LNCaP clone FGC (cell line): ENCODE measurements around the gene ORC4.

Source experiments
- DNase-seq: peaks from one replicate; pipeline ENCODE4 v3.0.0-alpha.2; 2011; ENCODE audit warnings: low read depth
- H3K4me3 ChIP-seq: 2 replicates; pipeline ENCODE4 v1.5.1; 2011; ENCODE audit warnings: mild to moderate bottlenecking, low read depth, low read length, control low read depth
- TF ChIP-seq, protein P1 (sequence below): IDR thresholded peaks from 2 replicates; pipeline ENCODE4 v1.5.1; 2012; ENCODE audit warnings: mild to moderate bottlenecking; ENCODE audit not compliant: control insufficient read depth, insufficient read depth; ENCODE audit errors: extremely low read depth

The ORC4 gene

GRCh38 chr2:147937744-147938349, 82.7 kb downstream of the ORC4 start:
- no peak overlapping the region for H3K4me3 ChIP-seq
- DNase-seq = no peak
- TF ChIP-seq, protein P1, sequence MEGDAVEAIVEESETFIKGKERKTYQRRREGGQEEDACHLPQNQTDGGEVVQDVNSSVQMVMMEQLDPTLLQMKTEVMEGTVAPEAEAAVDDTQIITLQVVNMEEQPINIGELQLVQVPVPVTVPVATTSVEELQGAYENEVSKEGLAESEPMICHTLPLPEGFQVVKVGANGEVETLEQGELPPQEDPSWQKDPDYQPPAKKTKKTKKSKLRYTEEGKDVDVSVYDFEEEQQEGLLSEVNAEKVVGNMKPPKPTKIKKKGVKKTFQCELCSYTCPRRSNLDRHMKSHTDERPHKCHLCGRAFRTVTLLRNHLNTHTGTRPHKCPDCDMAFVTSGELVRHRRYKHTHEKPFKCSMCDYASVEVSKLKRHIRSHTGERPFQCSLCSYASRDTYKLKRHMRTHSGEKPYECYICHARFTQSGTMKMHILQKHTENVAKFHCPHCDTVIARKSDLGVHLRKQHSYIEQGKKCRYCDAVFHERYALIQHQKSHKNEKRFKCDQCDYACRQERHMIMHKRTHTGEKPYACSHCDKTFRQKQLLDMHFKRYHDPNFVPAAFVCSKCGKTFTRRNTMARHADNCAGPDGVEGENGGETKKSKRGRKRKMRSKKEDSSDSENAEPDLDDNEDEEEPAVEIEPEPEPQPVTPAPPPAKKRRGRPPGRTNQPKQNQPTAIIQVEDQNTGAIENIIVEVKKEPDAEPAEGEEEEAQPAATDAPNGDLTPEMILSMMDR = peak; percentile 70

DNA sequence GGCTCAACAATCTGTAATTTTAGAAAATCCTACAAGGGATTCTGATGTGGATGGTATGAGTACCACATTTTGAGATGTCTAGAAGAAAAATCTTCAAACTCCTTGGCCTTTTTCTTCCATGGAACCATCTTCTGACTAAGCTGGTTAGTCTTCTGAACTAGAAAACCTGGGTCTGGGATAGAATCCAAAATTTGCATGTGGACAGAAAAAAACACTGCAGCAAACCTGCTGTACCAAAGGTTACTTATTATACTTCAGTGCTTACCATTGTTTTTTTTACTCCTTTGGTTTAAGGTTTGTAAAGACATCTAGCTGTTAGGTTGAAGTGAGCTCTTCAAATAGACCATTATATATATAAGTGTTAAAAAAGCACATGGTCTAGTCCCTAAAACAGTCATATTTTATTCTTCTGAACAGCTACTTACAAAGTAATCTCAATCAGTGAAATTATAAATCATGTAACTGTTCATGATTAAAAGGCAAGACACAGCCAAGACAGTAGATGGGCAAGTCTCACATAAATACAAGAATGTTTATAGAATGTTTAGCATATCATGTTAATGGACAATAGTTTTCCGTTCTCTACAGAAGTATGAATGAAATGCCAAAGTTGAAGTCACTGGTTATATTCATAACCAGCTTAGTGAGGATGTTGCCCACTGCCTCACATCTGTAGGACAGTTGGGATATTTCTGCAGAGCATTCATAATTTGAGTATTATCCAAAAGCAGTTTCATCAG, 85.5 kb downstream of the ORC4 start:
- H3K4me3 ChIP-seq = no peak overlapping the region
- no peak for DNase-seq
- TF ChIP-seq, protein P1 = no peak

DNA sequence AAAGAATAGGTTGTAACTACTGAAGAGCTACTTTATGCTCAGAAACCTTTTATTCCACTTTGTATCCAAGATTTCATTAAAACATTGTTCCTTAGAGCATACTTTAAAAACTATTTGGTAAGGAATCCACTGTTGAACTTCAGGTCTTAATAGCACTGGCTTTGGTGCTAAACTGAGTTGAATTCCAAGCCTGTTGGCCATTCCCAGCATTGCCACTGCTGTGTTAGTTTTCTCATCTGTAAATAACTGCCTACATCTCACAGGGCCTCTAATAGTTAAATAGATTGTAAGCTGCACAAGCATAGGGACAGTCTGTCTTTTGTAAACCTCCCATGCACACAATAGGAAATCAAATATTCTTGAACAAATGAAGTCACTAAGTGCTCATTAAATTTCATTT, 86.6 kb downstream of the ORC4 start:
- DNase-seq = no peak
- TF ChIP-seq, protein P1 = no peak
- H3K4me3 ChIP-seq = no peak overlapping the region

DNA sequence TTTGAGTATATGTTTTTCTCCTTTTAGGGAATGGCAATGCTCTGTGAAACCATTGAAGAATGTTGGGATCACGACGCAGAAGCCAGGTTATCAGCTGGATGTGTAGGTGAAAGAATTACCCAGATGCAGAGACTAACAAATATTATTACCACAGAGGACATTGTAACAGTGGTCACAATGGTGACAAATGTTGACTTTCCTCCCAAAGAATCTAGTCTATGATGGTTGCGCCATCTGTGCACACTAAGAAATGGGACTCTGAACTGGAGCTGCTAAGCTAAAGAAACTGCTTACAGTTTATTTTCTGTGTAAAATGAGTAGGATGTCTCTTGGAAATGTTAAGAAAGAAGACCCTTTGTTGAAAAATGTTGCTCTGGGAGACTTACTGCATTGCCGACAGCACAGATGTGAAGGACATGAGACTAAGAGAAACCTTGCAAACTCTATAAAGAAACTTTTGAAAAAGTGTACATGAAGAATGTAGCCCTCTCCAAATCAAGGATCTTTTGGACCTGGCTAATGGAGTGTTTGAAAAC, 93.4 kb downstream of the ORC4 start:
- H3K4me3 ChIP-seq = no peak overlapping the region
- TF ChIP-seq, protein P1 = no peak
- DNase-seq = no peak

- no peak overlapping the region for H3K4me3 ChIP-seq
- peak; percentile 19 for DNase-seq
- TF ChIP-seq, protein P1 = no peak
Measured at GRCh38 chr2:147925886-147926285, 94.7 kb downstream of the ORC4 start.

DNA sequence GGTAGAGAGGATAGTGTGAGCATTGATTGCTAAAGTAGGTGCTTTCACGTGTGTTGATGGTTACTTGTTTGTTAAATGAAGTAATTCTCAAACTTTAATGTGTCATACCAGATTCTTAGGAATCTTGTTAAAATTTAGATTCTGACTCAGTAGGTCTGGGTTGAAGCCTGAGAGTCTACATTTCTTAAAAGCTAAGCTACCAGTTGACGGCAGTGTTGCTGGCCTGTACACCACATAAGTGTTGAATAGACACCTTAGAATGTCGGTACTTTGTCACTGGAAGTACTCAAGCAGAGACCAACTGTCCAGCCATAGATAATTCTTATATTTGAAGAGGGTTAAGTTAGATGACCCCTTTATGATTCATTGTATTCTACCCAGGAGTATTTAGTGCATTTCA, 95.9 kb downstream of the ORC4 start:
- no peak overlapping the region for H3K4me3 ChIP-seq
- no peak for DNase-seq
- TF ChIP-seq, protein P1 = no peak
